CD4-positive, alpha-beta T cell (primary cell): ENCODE results near the gene GRIK5. TPM values are rescaled to one million over a fixed set of nuclear protein-coding genes. Genes with fewer than 3 reads are reported as not detected.
A peak's percentile ranks its signal among the peaks of the same experiment; 100 is the strongest.

Experiments used
- ATAC-seq: fragments of 200-7000 bp; cut with Tn5 transposase; one replicate; pipeline ENCODE4 v1.10.0; 2022; ENCODE audit warnings: mild to moderate bottlenecking; ENCODE audit not compliant: poor library complexity
- CTCF ChIA-PET: fragments of 350-600 bp; sonication (Branson Sonifier 250); formaldehyde crosslinking; loops from one replicate; lab custom pipeline; 2021; ENCODE audit warnings: antibody characterized with exemption, inconsistent platforms; lab: Charles Lee
- POLR2A ChIA-PET: fragments of 350-600 bp; sonication (Branson Sonifier 250); formaldehyde crosslinking; loops from one replicate; lab custom pipeline; 2021; ENCODE audit warnings: antibody characterized with exemption, inconsistent platforms; lab: Charles Lee
- DNase-seq, 14 experiments: peaks; one replicate each; pipeline ENCODE4 v3.0.0-alpha.2; 2013 to 2020; ENCODE audit warnings: mixed read lengths in 2 of 14
- H3K27ac ChIP-seq, 2 donors: one replicate each; pipeline versions ENCODE4 v1.5.1 to v1.7.0; 2013; ENCODE audit warnings: low read length in 2 of 2, low read depth in 1 of 2, mild to moderate bottlenecking in 1 of 2
- H3K27me3 ChIP-seq, 2 experiments: 1 replicate in 1 of 2; 2 replicates in 1 of 2; pipeline versions ENCODE4 v1.6.1 to v1.7.0; 2013; ENCODE audit warnings: low read length in 2 of 2, control low read depth in 1 of 2, mild to moderate bottlenecking in 1 of 2, moderate library complexity in 1 of 2; ENCODE audit not compliant: insufficient read depth in 2 of 2, control insufficient read depth in 1 of 2
- H3K36me3 ChIP-seq: one replicate; pipeline ENCODE4 v1.6.1; 2013; ENCODE audit warnings: low read length, control low read depth; ENCODE audit not compliant: insufficient read depth
- H3K4me1 ChIP-seq: one replicate; pipeline ENCODE4 v1.6.1; 2013; ENCODE audit warnings: low read length, control low read depth; ENCODE audit not compliant: insufficient read depth
- H3K4me3 ChIP-seq: one replicate; pipeline ENCODE4 v1.5.1; 2013; ENCODE audit warnings: mild to moderate bottlenecking, low read length, moderate library complexity
- H3K9me3 ChIP-seq, 2 experiments: 1 replicate in 1 of 2; 2 replicates in 1 of 2; pipeline versions ENCODE4 v1.6.1 to v1.7.0; 2013; ENCODE audit warnings: low read length in 2 of 2, mild to moderate bottlenecking in 2 of 2, control low read depth in 1 of 2, moderate library complexity in 1 of 2; ENCODE audit not compliant: control insufficient read depth in 1 of 2, insufficient read depth in 1 of 2
- H3K27ac Mint-ChIP-seq: one replicate; pipeline ENCODE4 v1.8.0; 2020; ENCODE audit warnings: mixed read lengths
- H3K27me3 Mint-ChIP-seq: one replicate; pipeline ENCODE4 v1.8.0; 2021; ENCODE audit warnings: mixed read lengths
- H3K36me3 Mint-ChIP-seq: one replicate; pipeline ENCODE4 v1.8.0; 2021; ENCODE audit warnings: low read depth, mixed read lengths
- H3K4me1 Mint-ChIP-seq: one replicate; pipeline ENCODE4 v1.8.0; 2021; ENCODE audit warnings: low read depth, mixed read lengths
- H3K4me3 Mint-ChIP-seq: one replicate; pipeline ENCODE4 v1.8.0; 2020; ENCODE audit warnings: mild to moderate bottlenecking, mixed read lengths
- H3K9me3 Mint-ChIP-seq: one replicate; pipeline ENCODE4 v1.8.0; 2020; ENCODE audit warnings: mixed read lengths
- intact Hi-C, 2 experiments: fragments of 100-400 bp; cut with DNase I in 1 of 2; cut with micrococcal nuclease in 1 of 2; formaldehyde crosslinking; loops; one replicate each; pipeline versions ENCODE4 v1.15.1 to v1.9.0; 2023 to 2025; cut with DNase I, micrococcal nuclease
- total RNA-seq, 174 experiments: library from RNA in 2 of 174; stranded (reverse) in 2 of 174; gene quantifications; one replicate each; pipeline ENCODE4 v1.2.3 and lab custom pipeline; 2021 to 2026
- TF ChIP-seq, protein P1 (sequence below): fragments of 200-600 bp; IDR thresholded peaks from one replicate; pipeline ENCODE4 v1.8.0; 2022; ENCODE audit warnings: antibody characterized with exemption, mild to moderate bottlenecking

The GRIK5 gene
- total RNA-seq, 2 experiments from 2014 or later = 0.66 to 0.75 TPM

DNA sequence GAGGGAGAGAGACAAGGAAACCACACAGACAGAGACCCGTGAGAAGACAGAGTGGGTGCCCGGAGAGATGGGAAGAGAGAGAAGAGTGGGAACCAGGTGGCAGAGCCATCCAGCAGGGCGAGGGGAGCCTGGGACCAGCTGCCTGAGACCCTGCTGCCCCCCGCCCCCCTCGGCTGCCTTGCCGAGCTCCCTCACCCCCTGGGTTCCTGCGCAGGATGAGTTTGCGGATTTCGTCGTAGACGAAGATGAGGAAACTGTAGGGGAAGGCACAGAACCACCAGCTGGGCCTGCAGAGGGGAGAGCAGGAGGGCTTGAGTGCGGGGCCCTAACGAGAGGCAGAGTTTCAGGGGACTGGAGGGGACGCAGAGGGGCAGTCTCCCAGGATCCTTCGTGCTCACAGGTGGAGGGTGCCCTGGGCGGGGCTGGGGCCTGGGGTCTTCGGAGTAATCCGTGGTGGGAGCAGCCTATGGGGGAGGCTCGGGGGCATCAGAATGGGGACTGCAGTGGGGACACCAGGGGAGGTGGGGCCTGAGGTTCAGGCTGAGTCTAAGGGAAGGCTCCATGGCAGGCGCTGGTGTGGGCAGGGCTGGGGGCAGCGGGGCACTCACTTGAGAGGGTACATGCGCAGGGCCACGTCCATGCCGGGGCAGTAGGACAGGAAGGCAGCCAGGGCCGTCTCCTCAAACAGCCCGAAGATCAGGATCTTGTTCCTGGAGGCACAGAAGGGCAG is 102.8 kb downstream of the GRIK5 start:
- TF ChIP-seq, protein P1, sequence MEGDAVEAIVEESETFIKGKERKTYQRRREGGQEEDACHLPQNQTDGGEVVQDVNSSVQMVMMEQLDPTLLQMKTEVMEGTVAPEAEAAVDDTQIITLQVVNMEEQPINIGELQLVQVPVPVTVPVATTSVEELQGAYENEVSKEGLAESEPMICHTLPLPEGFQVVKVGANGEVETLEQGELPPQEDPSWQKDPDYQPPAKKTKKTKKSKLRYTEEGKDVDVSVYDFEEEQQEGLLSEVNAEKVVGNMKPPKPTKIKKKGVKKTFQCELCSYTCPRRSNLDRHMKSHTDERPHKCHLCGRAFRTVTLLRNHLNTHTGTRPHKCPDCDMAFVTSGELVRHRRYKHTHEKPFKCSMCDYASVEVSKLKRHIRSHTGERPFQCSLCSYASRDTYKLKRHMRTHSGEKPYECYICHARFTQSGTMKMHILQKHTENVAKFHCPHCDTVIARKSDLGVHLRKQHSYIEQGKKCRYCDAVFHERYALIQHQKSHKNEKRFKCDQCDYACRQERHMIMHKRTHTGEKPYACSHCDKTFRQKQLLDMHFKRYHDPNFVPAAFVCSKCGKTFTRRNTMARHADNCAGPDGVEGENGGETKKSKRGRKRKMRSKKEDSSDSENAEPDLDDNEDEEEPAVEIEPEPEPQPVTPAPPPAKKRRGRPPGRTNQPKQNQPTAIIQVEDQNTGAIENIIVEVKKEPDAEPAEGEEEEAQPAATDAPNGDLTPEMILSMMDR = no peak
- ChIA-PET POLR2A (no interaction called here), CTCF (no interaction called here)
- no peaks in the 10 kb centered on the region for H3K36me3 Mint-ChIP-seq
- DNase-seq (no peak), ATAC-seq (no peak)
- Histone ChIP-seq H3K27me3 (no peaks in the 10 kb centered on the region), H3K9me3 (no peaks in the 10 kb centered on the region), H3K27ac (no peak overlapping the region), H3K4me1 (no peaks in the 10 kb centered on the region), H3K36me3 (no peaks in the 10 kb centered on the region), H3K4me3 (no peak overlapping the region)
- intact Hi-C loops = no loop called here
- no peaks in the 10 kb centered on the region for H3K27me3 Mint-ChIP-seq
- no peak overlapping the region for H3K27ac Mint-ChIP-seq
- no peak overlapping the region for H3K4me3 Mint-ChIP-seq
- H3K4me1 Mint-ChIP-seq = no peaks in the 10 kb centered on the region
- H3K9me3 Mint-ChIP-seq = no peaks in the 10 kb centered on the region

DNA sequence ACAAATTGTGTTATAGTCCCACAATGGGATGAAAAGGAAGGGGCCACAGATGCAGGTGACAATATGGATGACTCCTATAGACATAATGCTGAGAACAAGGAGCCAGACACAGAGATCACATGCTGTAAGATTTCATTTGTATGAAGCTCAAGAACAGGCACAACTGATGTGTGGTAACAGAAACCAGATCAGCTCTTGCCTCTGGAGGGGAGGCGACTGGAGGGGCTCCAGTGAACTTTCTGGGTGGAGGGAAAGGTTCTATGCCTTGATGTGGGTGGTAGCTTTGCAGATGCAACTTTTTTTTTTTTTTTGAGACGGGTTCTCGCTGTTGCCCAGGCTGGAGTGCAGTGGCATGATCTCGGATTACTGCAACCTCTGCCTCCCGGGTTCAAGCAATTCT is 104.9 kb downstream of the GRIK5 start:
- no peak for DNase-seq
- ChIA-PET CTCF (no interaction called here), POLR2A (no interaction called here)
- Histone ChIP-seq H3K9me3 (no peaks in the 10 kb centered on the region), H3K4me1 (no peaks in the 10 kb centered on the region), H3K27ac (no peak overlapping the region), H3K36me3 (no peaks in the 10 kb centered on the region), H3K4me3 (no peak overlapping the region), H3K27me3 (no peaks in the 10 kb centered on the region)
- ATAC-seq = no peak
- no peaks in the 10 kb centered on the region for H3K9me3 Mint-ChIP-seq
- TF ChIP-seq, protein P1 = no peak
- no peaks in the 10 kb centered on the region for H3K27me3 Mint-ChIP-seq
- H3K27ac Mint-ChIP-seq = no peak overlapping the region
- H3K36me3 Mint-ChIP-seq = no peaks in the 10 kb centered on the region
- no peak overlapping the region for H3K4me3 Mint-ChIP-seq
- H3K4me1 Mint-ChIP-seq = no peaks in the 10 kb centered on the region
- intact Hi-C loops = no loop called here

DNA sequence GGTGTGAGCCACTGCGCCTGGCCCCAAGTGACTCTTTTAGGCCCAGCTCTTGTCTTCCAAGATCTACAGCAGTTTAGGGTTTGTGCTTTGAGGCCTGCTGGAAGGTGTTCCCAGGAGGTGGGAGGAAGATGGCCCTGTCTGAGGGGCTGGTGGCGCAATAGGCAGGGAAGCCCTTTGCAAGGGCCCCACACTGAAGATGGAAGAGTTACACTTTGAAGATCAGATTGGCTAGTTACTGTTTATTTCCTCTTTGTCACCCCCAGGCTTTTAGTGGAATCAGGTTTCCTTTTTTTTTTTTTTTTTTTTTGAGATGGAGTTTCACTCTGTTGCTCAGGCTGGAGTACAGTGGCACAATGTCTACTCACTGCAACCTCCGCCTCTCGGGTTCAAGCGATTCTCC is 109.0 kb downstream of the GRIK5 start:
- TF ChIP-seq, protein P1 = no peak
- POLR2A ChIA-PET = no interaction called here
- H3K4me3 Mint-ChIP-seq = peak overlapping the region; percentile 62
- Histone ChIP-seq H3K4me1 (peaks cover 24% of the 10 kb centered on the region), H3K36me3 (peaks cover 6% of the 10 kb centered on the region), H3K4me3 (no peak overlapping the region), H3K27me3 (no peaks in the 10 kb centered on the region), H3K9me3 (no peaks in the 10 kb centered on the region), H3K27ac (no peak overlapping the region)
- peaks cover 13% of the 10 kb centered on the region for H3K36me3 Mint-ChIP-seq
- peaks cover 23% of the 10 kb centered on the region for H3K4me1 Mint-ChIP-seq
- no peak overlapping the region for H3K27ac Mint-ChIP-seq
- H3K9me3 Mint-ChIP-seq = no peaks in the 10 kb centered on the region
- DNase-seq (no peak), ATAC-seq (no peak)
- CTCF ChIA-PET = interaction anchor here (5.0 kb wide), 1 partner anchor 102 kb away, joined by 30 read pairs; the partner anchor contains the start of gene RPS19
- no peaks in the 10 kb centered on the region for H3K27me3 Mint-ChIP-seq
- intact Hi-C loops = loop anchor here in 1 of 2 experiments (2.0 to 5.0 kb wide), 2 partner anchors 72 to 116 kb away; partner anchors contain the start of gene ZNF574
